ENCODE results near the gene RBM19. TPM values are rescaled to one million over a fixed set of nuclear protein-coding genes. Genes with fewer than 3 reads are reported as not detected.

Gene RBM19
- total and polyA plus RNA-seq, 10 donors, result 13.6 to 46.7 (median 34.5) TPM

DNA sequence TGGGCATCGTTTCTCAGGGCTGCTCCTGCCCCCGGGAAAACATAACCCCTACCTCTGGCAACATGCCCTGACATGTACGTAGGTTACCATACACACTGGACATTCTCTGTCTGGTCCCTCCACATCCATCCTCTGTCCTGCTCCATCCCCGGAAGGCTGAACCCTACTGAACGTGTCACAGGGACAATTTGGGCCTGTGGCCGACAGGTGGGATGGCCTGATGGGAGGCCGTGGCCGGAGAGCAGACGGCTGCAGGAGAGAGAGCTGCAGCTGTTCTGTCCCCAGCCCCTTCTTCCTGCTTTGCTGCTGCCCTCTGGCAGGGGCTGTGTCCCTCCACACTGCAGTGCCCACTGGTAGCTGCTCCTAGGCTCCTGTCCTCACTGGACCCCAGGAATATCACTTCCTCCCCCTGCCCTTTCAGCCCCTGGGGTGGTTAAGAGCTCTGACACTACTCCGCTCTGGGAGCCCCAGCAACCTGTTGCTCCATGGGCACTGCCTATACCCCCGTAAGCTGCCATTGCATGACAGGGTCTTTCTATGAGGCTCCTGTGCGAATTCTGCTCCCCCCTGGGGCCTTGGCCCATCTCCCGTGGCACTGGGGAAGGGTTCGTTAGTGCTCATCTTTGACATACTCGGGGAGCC is 125.6 kb downstream of the RBM19 start:
- H3K36me3 ChIP-seq, result peaks cover 0 to 80% (median 23%) of the 10 kb centered on the region in 6 donors
- no peak for DNase-seq
- no peak for TF ChIP-seq POLR2AphosphoS5 (IDR thresholded peaks at IDR 0.05)
- H3K27me3 ChIP-seq (replicated peaks in 1 of 7), result no peaks in the 10 kb centered on the region
- H3K27ac ChIP-seq, result no peak overlapping the region
- no peaks in the 10 kb centered on the region for H3K9me3 ChIP-seq
- 88 to 94% (median 92%) methylated on average over 12 to 15 of the region's 15 CpGs for WGBS, 5 donors
- intact Hi-C loops (cut with DNase I; ENCODE audit: low total_unique reads), result no loop called here
- H3K4me1 ChIP-seq, result no peaks in the 10 kb centered on the region
- H3K4me3 ChIP-seq, result no peak overlapping the region

DNA sequence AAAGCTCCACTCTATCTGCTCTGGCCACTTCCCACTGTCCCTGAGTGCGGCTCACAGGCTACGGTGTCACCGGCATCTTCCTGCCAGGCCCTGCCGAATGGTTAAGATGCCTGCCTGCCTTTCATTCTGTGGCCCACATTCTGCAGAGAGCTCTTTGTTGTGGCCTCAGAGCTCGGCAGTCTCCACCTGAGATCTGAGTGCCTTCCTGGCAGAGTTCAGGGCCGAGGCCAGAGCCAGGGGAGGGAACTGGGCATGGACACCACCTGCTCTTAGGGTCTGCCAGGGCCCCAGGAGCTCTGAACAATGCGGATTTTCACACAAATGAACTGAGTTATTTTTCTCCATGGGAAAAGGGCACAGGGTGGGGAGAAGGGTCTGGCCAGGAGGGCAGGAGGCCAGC is 127.2 kb downstream of the RBM19 start:
- no peak for DNase-seq
- no peak overlapping the region for H3K4me3 ChIP-seq
- no peaks in the 10 kb centered on the region for H3K4me1 ChIP-seq
- no peak overlapping the region for H3K27ac ChIP-seq
- H3K27me3 ChIP-seq (replicated peaks in 1 of 7), result no peaks in the 10 kb centered on the region
- intact Hi-C loops (cut with DNase I; ENCODE audit: low total_unique reads), result no loop called here
- WGBS, 5 donors, result 78 to 88% (median 85%) methylated on average over 2 to 7 of the region's 7 CpGs
- peaks cover 0 to 79% (median 13%) of the 10 kb centered on the region in 6 donors for H3K36me3 ChIP-seq
- no peaks in the 10 kb centered on the region for H3K9me3 ChIP-seq
- no peak for TF ChIP-seq POLR2AphosphoS5 (IDR thresholded peaks at IDR 0.05)
- no peak for TF ChIP-seq POLR2A (IDR thresholded peaks at IDR 0.05)
- TF ChIP-seq, protein P1, sequence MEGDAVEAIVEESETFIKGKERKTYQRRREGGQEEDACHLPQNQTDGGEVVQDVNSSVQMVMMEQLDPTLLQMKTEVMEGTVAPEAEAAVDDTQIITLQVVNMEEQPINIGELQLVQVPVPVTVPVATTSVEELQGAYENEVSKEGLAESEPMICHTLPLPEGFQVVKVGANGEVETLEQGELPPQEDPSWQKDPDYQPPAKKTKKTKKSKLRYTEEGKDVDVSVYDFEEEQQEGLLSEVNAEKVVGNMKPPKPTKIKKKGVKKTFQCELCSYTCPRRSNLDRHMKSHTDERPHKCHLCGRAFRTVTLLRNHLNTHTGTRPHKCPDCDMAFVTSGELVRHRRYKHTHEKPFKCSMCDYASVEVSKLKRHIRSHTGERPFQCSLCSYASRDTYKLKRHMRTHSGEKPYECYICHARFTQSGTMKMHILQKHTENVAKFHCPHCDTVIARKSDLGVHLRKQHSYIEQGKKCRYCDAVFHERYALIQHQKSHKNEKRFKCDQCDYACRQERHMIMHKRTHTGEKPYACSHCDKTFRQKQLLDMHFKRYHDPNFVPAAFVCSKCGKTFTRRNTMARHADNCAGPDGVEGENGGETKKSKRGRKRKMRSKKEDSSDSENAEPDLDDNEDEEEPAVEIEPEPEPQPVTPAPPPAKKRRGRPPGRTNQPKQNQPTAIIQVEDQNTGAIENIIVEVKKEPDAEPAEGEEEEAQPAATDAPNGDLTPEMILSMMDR (IDR thresholded peaks at IDR 0.05 in 8 of 11, conservative IDR thresholded peaks at IDR 0.05 in 3 of 11), result no peak

DNA sequence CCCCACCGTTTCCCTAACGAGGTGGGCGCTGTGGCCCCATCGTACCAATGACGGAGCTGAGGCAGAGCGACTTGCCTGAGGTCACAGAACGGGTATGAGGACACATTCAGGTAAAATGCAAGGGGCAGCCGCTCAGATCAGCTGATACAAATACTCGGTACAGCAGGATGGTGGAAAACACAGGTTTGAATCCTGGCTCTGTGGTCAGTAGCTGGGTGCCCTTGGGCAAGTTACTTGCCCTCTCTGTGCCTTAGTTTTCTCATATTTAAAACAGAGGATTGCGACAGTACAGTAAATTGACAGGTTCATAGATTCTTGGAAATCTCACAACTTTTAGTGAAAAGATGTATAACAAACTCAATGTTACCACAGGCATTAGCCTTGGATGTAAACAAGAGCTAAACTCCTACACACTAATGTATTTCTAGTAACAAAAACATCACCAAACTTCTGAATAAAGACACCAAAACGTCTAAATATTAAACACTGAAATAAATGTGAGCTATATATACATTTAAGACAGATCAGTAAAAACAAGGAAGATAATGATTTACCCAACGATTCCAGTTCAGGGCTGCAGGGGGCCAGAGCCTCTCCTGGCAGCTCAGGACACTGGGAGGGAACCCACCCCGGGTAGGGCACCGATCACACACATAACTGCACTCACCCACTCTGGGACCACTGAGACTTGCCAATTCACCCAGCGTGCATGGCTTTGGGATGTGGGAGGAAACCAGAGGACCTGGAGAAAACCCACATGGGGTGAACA is 128.4 kb downstream of the RBM19 start:
- Histone ChIP-seq H3K9me3 (no peaks in the 10 kb centered on the region), H3K27me3 (replicated peaks in 1 of 7) (no peaks in the 10 kb centered on the region), H3K36me3 (peaks cover 0 to 72% (median 3%) of the 10 kb centered on the region in 6 donors), H3K4me1 (no peaks in the 10 kb centered on the region), H3K27ac (no peak overlapping the region), H3K4me3 (no peak overlapping the region)
- no peak for TF ChIP-seq POLR2AphosphoS5 (IDR thresholded peaks at IDR 0.05)
- TF ChIP-seq, protein P1 (IDR thresholded peaks at IDR 0.05 in 8 of 11, conservative IDR thresholded peaks at IDR 0.05 in 3 of 11), result no peak
- no peak for TF ChIP-seq POLR2A (IDR thresholded peaks at IDR 0.05)
- WGBS, 5 donors, result 82 to 90% (median 87%) methylated on average over 15 of the region's 15 CpGs
- intact Hi-C loops (cut with DNase I; ENCODE audit: low total_unique reads), result no loop called here
- DNase-seq, result no peak

DNA sequence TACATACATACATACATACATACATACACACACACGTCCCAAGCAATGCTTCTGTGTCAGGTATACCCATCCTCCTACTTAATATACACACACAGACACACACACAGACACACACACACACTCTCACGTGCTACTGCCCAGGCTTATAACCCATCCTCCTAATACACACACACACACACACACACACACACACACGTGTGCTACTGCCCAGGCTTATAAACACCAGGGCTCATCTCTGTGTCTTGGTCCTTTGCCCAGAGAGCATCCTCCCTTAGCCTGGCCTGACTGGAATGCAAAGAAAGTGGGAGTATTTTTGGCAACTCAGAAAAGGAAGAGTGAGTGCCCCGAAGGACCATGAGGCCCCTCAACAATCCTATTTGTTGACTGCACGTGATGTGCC is 129.0 kb downstream of the RBM19 start:
- intact Hi-C loops (cut with DNase I; ENCODE audit: low total_unique reads), result no loop called here

More for the DNA sequence above, 129.0 kb downstream of the RBM19 start:
- no peaks in the 10 kb centered on the region for H3K4me1 ChIP-seq
- no peak overlapping the region for H3K27ac ChIP-seq
- no peak overlapping the region for H3K4me3 ChIP-seq
- H3K9me3 ChIP-seq, result no peaks in the 10 kb centered on the region
- peaks cover 0 to 72% (median 0%) of the 10 kb centered on the region in 6 donors for H3K36me3 ChIP-seq
- no peak for TF ChIP-seq POLR2A (IDR thresholded peaks at IDR 0.05)
- no peak for TF ChIP-seq POLR2AphosphoS5 (IDR thresholded peaks at IDR 0.05)
- TF ChIP-seq, protein P1 (IDR thresholded peaks at IDR 0.05 in 8 of 11, conservative IDR thresholded peaks at IDR 0.05 in 3 of 11), result no peak
- H3K27me3 ChIP-seq (replicated peaks in 1 of 7), result no peaks in the 10 kb centered on the region
- 70 to 85% (median 79%) methylated on average over 5 of the region's 5 CpGs for WGBS, 5 donors
- no peak for DNase-seq
